Fibroblast of lung (primary cell): ENCODE results near the gene SLC17A9. TPM values are rescaled to one million over a fixed set of nuclear protein-coding genes. Genes with fewer than 3 reads are reported as not detected.

ENCODE experiments used
- DNase-seq, 2 donors: peaks; one replicate each; pipeline versions ENCODE4 v3.0.0 to v3.0.0-alpha.2; 2010; ENCODE audit warnings: low read depth in 2 of 2
- H2AFZ ChIP-seq: 2 replicates; pipeline ENCODE4 v1.5.1; 2012; ENCODE audit warnings: low read length, control low read depth, inconsistent platforms
- H3K27ac ChIP-seq: 2 replicates; pipeline ENCODE4 v1.5.1; 2011; ENCODE audit warnings: low read length, control low read depth; ENCODE audit not compliant: insufficient read depth
- H3K27me3 ChIP-seq: 2 replicates; pipeline ENCODE4 v1.5.1; 2011; ENCODE audit warnings: mild to moderate bottlenecking, low read length; ENCODE audit not compliant: control insufficient read depth, insufficient read depth
- H3K36me3 ChIP-seq: 2 replicates; pipeline ENCODE4 v1.5.1; 2011; ENCODE audit warnings: low read length; ENCODE audit not compliant: control insufficient read depth, insufficient read depth
- H3K4me1 ChIP-seq: 2 replicates; pipeline ENCODE4 v1.5.1; 2011; ENCODE audit warnings: low read length; ENCODE audit not compliant: control insufficient read depth, insufficient read depth; ENCODE audit errors: extremely low read depth
- H3K4me2 ChIP-seq: 2 replicates; pipeline ENCODE4 v1.5.1; 2011; ENCODE audit warnings: low read length, control low read depth; ENCODE audit not compliant: insufficient read depth; ENCODE audit errors: extremely low read depth
- H3K4me3 ChIP-seq, 4 experiments: fragments of 200-600 bp in 1 of 4; sonication (generic) in 1 of 4; replicated peaks in 1 of 4; 2 replicates each; pipeline ENCODE4 v1.5.1; 2011 to 2016; ENCODE audit warnings: low read length in 4 of 4, low read depth in 3 of 4, mild to moderate bottlenecking in 3 of 4, control low read depth in 2 of 4, inconsistent platforms in 1 of 4, mixed read lengths in 1 of 4; ENCODE audit not compliant: insufficient read depth in 1 of 4; ENCODE audit errors: control extremely low read depth in 1 of 4
- H3K79me2 ChIP-seq: 2 replicates; pipeline ENCODE4 v1.5.1; 2012; ENCODE audit warnings: mild to moderate bottlenecking, low read length, inconsistent platforms; ENCODE audit not compliant: control insufficient read depth, insufficient read depth
- H3K9ac ChIP-seq: 2 replicates; pipeline ENCODE4 v1.5.1; 2011; ENCODE audit warnings: mild to moderate bottlenecking, low read length, control low read depth; ENCODE audit not compliant: insufficient read depth
- H3K9me3 ChIP-seq: 2 replicates; pipeline ENCODE4 v1.5.1; 2012; ENCODE audit warnings: low read depth, low read length; ENCODE audit not compliant: control insufficient read depth, insufficient read depth
- H4K20me1 ChIP-seq: 2 replicates; pipeline ENCODE4 v1.5.1; 2011; ENCODE audit warnings: low read length; ENCODE audit not compliant: control insufficient read depth, insufficient read depth; ENCODE audit errors: extremely low read depth
- EZH2 ChIP-seq: IDR thresholded peaks from 2 replicates; pipeline ENCODE4 v1.5.1; 2012; ENCODE audit warnings: low read length, control low read depth, mild to moderate bottlenecking; ENCODE audit errors: missing control alignments
- polyA plus RNA-seq, 2 donors: library from polyadenylated mRNA; depleted of rRNA in 1 of 2; stranded (reverse) in 1 of 2; unstranded in 1 of 2; fragments of >200 nt; gene quantifications; 2 replicates each; pipeline ENCODE4 v1.2.1, GENCODE V29; 2011 to 2012; ENCODE audit warnings: missing spikeins in 1 of 2
- total RNA-seq: library from RNA; depleted of rRNA; stranded (reverse); fragments of >200 nt; gene quantifications from 2 replicates; pipeline ENCODE4 v1.2.1, GENCODE V29; 2014
- TF ChIP-seq, protein P1 (sequence below), 2 donors: IDR thresholded peaks in 1 of 2; conservative IDR thresholded peaks in 1 of 2; 1 replicate in 1 of 2; 2 replicates in 1 of 2; pipeline ENCODE4 v1.5.1; 2011 to 2012; ENCODE audit warnings: low read length in 2 of 2, control low read depth in 1 of 2, inconsistent platforms in 1 of 2, low read depth in 1 of 2, mild to moderate bottlenecking in 1 of 2

SLC17A9 gene
- total and polyA plus RNA-seq, 2 donors (not counting 1 experiment from before 2014, with no cell fraction given) = 6.4 to 6.8 TPM

GRCh38 chr20:62914436-62914835 lies 38.1 kb upstream of the SLC17A9 start:
- H3K79me2 ChIP-seq = peaks cover 94% of the 10 kb centered on the region
- H3K27me3 ChIP-seq = no peaks in the 10 kb centered on the region
- H3K4me3 ChIP-seq = no peak overlapping the region
- H3K36me3 ChIP-seq = peaks cover 19% of the 10 kb centered on the region
- no peak overlapping the region for H2AFZ ChIP-seq
- peaks cover 4% of the 10 kb centered on the region for H4K20me1 ChIP-seq
- H3K9me3 ChIP-seq = no peaks in the 10 kb centered on the region
- no peak overlapping the region for H3K4me2 ChIP-seq
- TF ChIP-seq EZH2 = no peak
- TF ChIP-seq, protein P1, sequence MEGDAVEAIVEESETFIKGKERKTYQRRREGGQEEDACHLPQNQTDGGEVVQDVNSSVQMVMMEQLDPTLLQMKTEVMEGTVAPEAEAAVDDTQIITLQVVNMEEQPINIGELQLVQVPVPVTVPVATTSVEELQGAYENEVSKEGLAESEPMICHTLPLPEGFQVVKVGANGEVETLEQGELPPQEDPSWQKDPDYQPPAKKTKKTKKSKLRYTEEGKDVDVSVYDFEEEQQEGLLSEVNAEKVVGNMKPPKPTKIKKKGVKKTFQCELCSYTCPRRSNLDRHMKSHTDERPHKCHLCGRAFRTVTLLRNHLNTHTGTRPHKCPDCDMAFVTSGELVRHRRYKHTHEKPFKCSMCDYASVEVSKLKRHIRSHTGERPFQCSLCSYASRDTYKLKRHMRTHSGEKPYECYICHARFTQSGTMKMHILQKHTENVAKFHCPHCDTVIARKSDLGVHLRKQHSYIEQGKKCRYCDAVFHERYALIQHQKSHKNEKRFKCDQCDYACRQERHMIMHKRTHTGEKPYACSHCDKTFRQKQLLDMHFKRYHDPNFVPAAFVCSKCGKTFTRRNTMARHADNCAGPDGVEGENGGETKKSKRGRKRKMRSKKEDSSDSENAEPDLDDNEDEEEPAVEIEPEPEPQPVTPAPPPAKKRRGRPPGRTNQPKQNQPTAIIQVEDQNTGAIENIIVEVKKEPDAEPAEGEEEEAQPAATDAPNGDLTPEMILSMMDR (conservative IDR thresholded peaks at IDR 0.05 in 1 of 2, IDR thresholded peaks at IDR 0.05 in 1 of 2; ENCODE audit: low read depth in 1 of 2, low read length in 2 of 2) = no peak
- H3K27ac ChIP-seq = peak overlapping the region; percentile 59
- DNase-seq = no peak
- H3K9ac ChIP-seq = no peak overlapping the region
- peaks cover 8% of the 10 kb centered on the region for H3K4me1 ChIP-seq

DNA sequence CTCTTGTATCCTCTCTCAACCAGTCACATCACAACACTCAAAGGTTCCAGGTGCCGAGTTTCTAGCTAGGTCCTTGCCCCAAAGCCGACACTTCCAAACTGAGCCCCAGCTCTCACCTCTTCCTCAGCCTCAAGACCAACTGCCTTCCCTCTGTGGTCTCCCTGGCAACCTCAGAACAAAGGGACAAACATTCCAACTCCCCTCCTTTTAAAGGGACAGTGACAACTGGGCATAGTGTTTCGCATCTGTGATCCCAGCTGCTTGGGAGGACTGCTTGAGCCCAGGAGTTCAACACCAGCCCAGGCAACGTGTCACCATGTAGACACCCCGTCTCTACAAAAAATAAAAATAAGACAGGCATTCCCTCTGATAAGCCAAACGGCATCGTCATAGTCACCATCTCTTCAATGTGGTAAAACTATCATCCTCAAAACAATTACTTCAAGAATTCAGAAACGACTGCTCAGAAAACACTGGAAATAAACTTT lies 37.5 kb upstream of the SLC17A9 start:
- Histone ChIP-seq H4K20me1 (peaks cover 4% of the 10 kb centered on the region), H3K4me2 (peak overlapping the region; percentile 41), H3K4me3 (no peak overlapping the region), H3K79me2 (peaks cover 95% of the 10 kb centered on the region), H3K27me3 (no peaks in the 10 kb centered on the region), H3K9me3 (no peaks in the 10 kb centered on the region), H3K9ac (no peak overlapping the region), H3K36me3 (peaks cover 18% of the 10 kb centered on the region), H3K4me1 (peaks cover 8% of the 10 kb centered on the region), H2AFZ (no peak overlapping the region), H3K27ac (peak overlapping the region; percentile 59)
- TF ChIP-seq, protein P1 (conservative IDR thresholded peaks at IDR 0.05 in 1 of 2, IDR thresholded peaks at IDR 0.05 in 1 of 2; ENCODE audit: low read depth in 1 of 2, low read length in 2 of 2) = no peak
- no peak for TF ChIP-seq EZH2
- peak; percentile 39 to 49 for DNase-seq

DNA sequence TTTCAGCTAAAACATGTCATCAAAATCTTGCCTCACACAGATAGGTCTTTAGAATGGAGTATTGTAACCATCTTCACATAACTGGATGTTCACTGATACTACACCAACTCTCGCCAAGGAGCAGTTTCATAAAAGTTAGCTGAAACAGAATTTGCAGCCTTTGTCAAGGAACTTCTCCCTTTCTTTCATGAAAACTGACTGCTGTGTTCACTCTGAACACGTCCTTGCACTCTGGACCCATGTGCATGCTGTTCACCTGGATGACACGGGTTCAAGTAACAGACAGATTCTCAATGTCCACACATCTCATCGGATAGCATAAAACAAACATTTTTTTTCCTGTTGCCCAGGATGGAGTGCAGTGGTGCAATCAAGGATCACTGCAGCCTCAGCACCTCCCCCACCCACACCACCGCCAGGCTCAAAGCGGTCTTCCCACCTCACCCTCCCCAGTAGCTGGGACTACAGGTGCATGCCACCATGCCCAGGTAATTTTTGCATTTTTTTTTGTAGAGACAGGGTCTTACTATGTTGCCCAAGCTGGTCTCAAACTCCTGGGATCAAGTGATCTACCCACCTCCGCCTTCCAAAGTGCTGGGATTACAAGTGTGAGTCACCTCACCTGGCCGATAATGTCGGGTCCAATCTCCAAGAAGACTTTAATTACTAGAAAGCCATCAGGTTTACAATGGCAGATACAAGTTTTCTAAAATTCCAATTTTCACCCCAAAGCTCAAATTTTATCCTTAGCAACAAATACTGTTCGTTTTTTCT lies 35.6 kb upstream of the SLC17A9 start:
- no peak overlapping the region for H3K4me2 ChIP-seq

More for the DNA sequence above, 35.6 kb upstream of the SLC17A9 start:
- H3K9ac ChIP-seq = no peak overlapping the region
- peaks cover 4% of the 10 kb centered on the region for H4K20me1 ChIP-seq
- peaks cover 4% of the 10 kb centered on the region for H3K36me3 ChIP-seq
- H3K9me3 ChIP-seq = no peaks in the 10 kb centered on the region
- H3K4me3 ChIP-seq = no peak overlapping the region
- H3K27me3 ChIP-seq = no peaks in the 10 kb centered on the region
- no peak for DNase-seq
- H3K27ac ChIP-seq = no peak overlapping the region
- H3K79me2 ChIP-seq = peaks cover 95% of the 10 kb centered on the region
- TF ChIP-seq, protein P1 (conservative IDR thresholded peaks at IDR 0.05 in 1 of 2, IDR thresholded peaks at IDR 0.05 in 1 of 2; ENCODE audit: low read depth in 1 of 2, low read length in 2 of 2) = no peak
- no peak for TF ChIP-seq EZH2
- H3K4me1 ChIP-seq = peaks cover 11% of the 10 kb centered on the region
- no peak overlapping the region for H2AFZ ChIP-seq
